HG02970 (cell line): ENCODE results near the gene GLTP.

Source experiments
- ATAC-seq: cut with Tn5 transposase; IDR thresholded peaks from one replicate; pipeline ENCODE4 v1.9.1; 2021; ENCODE audit warnings: mild to moderate bottlenecking, moderate library complexity, moderate number of reproducible peaks; ENCODE audit not compliant: unreplicated experiment, low FRiP score

GLTP gene

GRCh38 chr12:109807954-109808643 lies 72.2 kb downstream of the GLTP start:
- ATAC-seq: no peak

GRCh38 chr12:109804820-109805761 lies 75.2 kb downstream of the GLTP start:
- no peak for ATAC-seq

GRCh38 chr12:109803678-109804077 lies 76.7 kb downstream of the GLTP start:
- no peak for ATAC-seq

- ATAC-seq: no peak
Measured at GRCh38 chr12:109802828-109803227, 77.5 kb downstream of the GLTP start.
